ENCODE results near the gene KLHL35.
A peak's percentile ranks its signal among the peaks of the same experiment; 100 is the strongest.
"Not testable (repeated sequence)": the region's sequence is repeated elsewhere in the genome, so short reads cannot be mapped to it uniquely, and the experiment has no call there.

KLHL35 gene

DNA sequence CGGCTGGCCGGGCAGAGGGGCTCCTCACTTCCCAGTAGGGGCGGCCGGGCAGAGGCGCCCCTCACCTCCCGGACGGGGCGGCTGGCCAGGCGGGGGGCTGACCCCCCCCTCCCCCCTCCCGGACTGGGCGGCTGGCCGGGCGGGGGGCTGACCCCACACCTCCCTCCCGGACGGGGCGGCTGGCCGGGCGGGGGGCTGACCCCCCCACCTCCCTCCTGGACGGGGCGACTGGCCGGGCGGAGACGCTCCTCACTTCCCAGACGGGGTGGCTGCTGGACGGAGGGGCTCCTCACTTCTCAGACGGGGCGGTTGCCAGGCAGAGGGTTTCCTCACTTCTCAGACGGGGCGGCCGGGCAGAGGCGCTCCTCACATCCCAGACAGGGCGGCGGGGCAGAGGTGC lies 23.0 kb downstream of the KLHL35 start:
- H3K9me3 ChIP-seq (ENCODE audit: control insufficient read depth, low read depth, low read length); H3K27me3 ChIP-seq (ENCODE audit: control insufficient read depth, insufficient read depth, low read length); H3K4me1 ChIP-seq (ENCODE audit: control insufficient read depth, low read depth, low read length); H3K9ac ChIP-seq (ENCODE audit: low read length); H3K4me3 ChIP-seq (ENCODE audit: low read length); H3K27ac ChIP-seq (ENCODE audit: low read length): not testable (repeated sequence)
- peaks cover 34% of the 10 kb centered on the region for H3K36me3 ChIP-seq (ENCODE audit: control insufficient read depth, low read depth, low read length)

DNA sequence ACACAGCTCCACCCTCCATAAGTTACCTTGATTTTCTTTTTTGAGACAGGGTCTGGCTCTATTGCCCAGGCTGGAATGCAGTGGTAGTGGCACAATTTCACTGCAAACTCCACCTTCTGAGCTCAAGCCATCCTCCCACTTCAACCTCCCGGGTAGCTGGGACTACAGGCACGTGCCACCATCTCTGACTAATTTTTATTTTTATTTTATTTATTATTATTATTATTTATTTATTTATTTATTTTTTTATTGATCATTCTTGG lies 24.1 kb downstream of the KLHL35 start:
- Histone ChIP-seq H3K4me1 (ENCODE audit: control insufficient read depth, low read depth, low read length) (no peaks in the 10 kb centered on the region), H3K27me3 (ENCODE audit: control insufficient read depth, insufficient read depth, low read length) (no peaks in the 10 kb centered on the region), H3K4me3 (ENCODE audit: low read length) (no peak overlapping the region), H3K9ac (ENCODE audit: low read length) (no peak overlapping the region), H3K36me3 (ENCODE audit: control insufficient read depth, low read depth, low read length) (peaks cover 45% of the 10 kb centered on the region), H3K27ac (ENCODE audit: low read length) (no peak overlapping the region), H3K9me3 (ENCODE audit: control insufficient read depth, low read depth, low read length) (no peaks in the 10 kb centered on the region)

GRCh38 chr11:75406338-75406777 lies 26.6 kb downstream of the KLHL35 start:
- Histone ChIP-seq H3K27ac (ENCODE audit: low read length) (no peak overlapping the region), H3K4me3 (ENCODE audit: low read length) (no peak overlapping the region), H3K36me3 (ENCODE audit: control insufficient read depth, low read depth, low read length) (peaks cover 62% of the 10 kb centered on the region), H3K4me1 (ENCODE audit: control insufficient read depth, low read depth, low read length) (peaks cover 7% of the 10 kb centered on the region), H3K9ac (ENCODE audit: low read length) (no peak overlapping the region), H3K9me3 (ENCODE audit: control insufficient read depth, low read depth, low read length) (no peaks in the 10 kb centered on the region), H3K27me3 (ENCODE audit: control insufficient read depth, insufficient read depth, low read length) (no peaks in the 10 kb centered on the region)

- no peak overlapping the region for H3K9ac ChIP-seq (ENCODE audit: low read length)
- no peak overlapping the region for H3K27ac ChIP-seq (ENCODE audit: low read length)
These were observed 28.9 kb downstream of the KLHL35 start for GRCh38 chr11:75403983-75404658.

DNA sequence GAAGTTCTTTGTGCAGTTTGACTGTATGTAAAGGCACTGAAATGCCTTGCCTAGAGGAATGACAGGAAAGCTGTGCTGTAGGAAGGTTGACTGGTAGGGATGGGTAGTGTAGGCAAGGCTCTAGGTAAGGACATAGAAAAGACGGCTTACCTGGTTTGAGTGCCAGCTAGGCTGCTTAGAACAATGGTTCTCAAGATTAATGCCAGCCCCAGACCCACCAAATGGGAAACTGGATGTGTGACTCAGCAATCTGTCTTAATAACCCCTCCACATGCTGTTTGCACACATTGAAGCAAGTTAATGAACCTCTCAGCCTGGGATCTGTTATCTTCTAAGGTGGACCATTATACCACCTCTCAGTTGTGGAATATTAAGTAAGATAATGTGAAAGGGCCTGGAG lies 30.0 kb downstream of the KLHL35 start:
- Histone ChIP-seq H3K4me3 (ENCODE audit: low read length) (peak overlapping the region; percentile 94), H3K36me3 (ENCODE audit: control insufficient read depth, low read depth, low read length) (peaks cover 67% of the 10 kb centered on the region), H3K27ac (ENCODE audit: low read length) (no peak overlapping the region), H3K4me1 (ENCODE audit: control insufficient read depth, low read depth, low read length) (peaks cover 7% of the 10 kb centered on the region), H3K9ac (ENCODE audit: low read length) (no peak overlapping the region), H3K9me3 (ENCODE audit: control insufficient read depth, low read depth, low read length) (no peaks in the 10 kb centered on the region), H3K27me3 (ENCODE audit: control insufficient read depth, insufficient read depth, low read length) (no peaks in the 10 kb centered on the region)

More at GRCh38 chr11:75403983-75404658, 28.9 kb downstream of the KLHL35 start:
- Histone ChIP-seq H3K4me3 (ENCODE audit: low read length) (no peak overlapping the region), H3K36me3 (ENCODE audit: control insufficient read depth, low read depth, low read length) (peaks cover 67% of the 10 kb centered on the region), H3K4me1 (ENCODE audit: control insufficient read depth, low read depth, low read length) (peaks cover 7% of the 10 kb centered on the region), H3K9me3 (ENCODE audit: control insufficient read depth, low read depth, low read length) (no peaks in the 10 kb centered on the region), H3K27me3 (ENCODE audit: control insufficient read depth, insufficient read depth, low read length) (no peaks in the 10 kb centered on the region)

DNA sequence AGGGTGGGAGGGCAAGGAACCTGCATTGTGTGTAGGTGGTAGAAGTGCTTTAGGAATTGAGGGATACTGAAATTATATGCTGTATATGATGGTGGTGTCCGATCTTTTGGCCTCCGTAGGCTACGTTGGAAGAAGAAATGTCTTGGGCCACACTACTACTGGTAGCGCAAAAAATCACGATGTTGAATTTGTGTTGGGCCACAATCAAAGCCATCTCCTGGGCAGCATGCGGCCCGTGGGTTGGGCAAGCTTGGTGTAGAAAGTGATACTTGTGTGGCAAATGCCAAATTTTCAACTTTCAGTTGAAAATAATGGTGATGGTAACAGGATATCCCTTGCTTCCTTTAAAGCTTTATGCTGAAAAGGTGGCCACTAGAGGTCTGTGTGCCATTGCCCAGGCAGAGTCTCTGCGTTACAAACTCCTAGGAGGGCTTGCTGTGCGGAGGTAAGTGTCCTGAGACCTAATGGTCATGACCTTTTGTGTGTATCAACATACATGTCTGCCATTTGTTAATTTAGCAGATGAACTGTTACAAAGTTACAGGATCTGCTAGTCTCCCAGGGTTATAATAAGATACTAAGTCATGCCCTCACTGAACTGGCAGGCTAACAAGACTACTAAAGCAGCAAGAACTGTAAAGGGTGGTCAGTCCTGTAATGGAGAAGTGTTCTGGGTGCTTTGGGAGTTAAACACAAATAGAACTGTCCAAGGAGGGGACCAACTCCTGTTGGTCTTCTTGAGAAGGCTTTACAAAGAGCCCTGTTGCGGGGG lies 30.8 kb downstream of the KLHL35 start:
- no peaks in the 10 kb centered on the region for H3K9me3 ChIP-seq (ENCODE audit: control insufficient read depth, low read depth, low read length)
- H3K9ac ChIP-seq (ENCODE audit: low read length) = peak overlapping the region; percentile 8
- peaks cover 64% of the 10 kb centered on the region for H3K36me3 ChIP-seq (ENCODE audit: control insufficient read depth, low read depth, low read length)
- H3K4me1 ChIP-seq (ENCODE audit: control insufficient read depth, low read depth, low read length) = peaks cover 7% of the 10 kb centered on the region
- H3K27ac ChIP-seq (ENCODE audit: low read length) = no peak overlapping the region
- peak overlapping the region; percentile 94 for H3K4me3 ChIP-seq (ENCODE audit: low read length)
- no peaks in the 10 kb centered on the region for H3K27me3 ChIP-seq (ENCODE audit: control insufficient read depth, insufficient read depth, low read length)

DNA sequence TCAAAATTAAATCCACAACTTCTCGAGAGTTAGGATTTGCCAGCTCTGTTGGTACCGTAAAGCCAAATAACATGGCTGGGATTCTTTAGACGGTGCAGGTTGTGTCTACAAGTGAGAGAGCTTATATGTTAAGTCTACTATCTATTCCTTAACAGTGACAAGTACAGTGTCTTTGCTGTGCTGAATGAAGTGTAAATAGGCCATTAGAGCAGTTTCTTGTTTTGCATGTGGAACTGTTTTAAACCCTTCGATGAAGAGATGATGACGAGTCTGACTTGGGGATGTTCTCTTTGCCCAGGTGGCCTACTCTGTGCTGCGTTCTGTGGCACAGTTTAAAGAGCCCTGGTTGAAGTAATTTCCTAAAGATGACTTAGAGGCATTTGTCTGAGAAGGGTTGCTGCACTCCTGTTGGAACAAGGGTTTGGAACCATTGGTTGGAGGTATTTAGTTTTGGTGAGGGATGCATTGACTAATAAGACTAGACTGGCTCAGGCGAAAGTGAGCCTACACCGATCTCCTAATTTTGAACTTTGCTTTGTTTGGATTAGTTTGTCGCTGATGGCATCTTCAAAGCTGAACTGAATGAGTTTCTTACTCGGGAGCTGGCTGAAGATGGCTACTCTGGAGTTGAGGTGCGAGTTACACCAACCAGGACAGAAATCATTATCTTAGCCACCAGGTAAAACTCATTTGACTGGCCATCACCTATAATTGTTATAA lies 32.7 kb downstream of the KLHL35 start:
- peak overlapping the region; percentile 96 for H3K9ac ChIP-seq (ENCODE audit: low read length)
- peaks cover 45% of the 10 kb centered on the region for H3K36me3 ChIP-seq (ENCODE audit: control insufficient read depth, low read depth, low read length)
- peak overlapping the region; percentile 87 for H3K27ac ChIP-seq (ENCODE audit: low read length)
- H3K4me3 ChIP-seq (ENCODE audit: low read length) = peak overlapping the region; percentile 94
- H3K9me3 ChIP-seq (ENCODE audit: control insufficient read depth, low read depth, low read length) = no peaks in the 10 kb centered on the region
- H3K4me1 ChIP-seq (ENCODE audit: control insufficient read depth, low read depth, low read length) = peaks cover 7% of the 10 kb centered on the region
- no peaks in the 10 kb centered on the region for H3K27me3 ChIP-seq (ENCODE audit: control insufficient read depth, insufficient read depth, low read length)

DNA sequence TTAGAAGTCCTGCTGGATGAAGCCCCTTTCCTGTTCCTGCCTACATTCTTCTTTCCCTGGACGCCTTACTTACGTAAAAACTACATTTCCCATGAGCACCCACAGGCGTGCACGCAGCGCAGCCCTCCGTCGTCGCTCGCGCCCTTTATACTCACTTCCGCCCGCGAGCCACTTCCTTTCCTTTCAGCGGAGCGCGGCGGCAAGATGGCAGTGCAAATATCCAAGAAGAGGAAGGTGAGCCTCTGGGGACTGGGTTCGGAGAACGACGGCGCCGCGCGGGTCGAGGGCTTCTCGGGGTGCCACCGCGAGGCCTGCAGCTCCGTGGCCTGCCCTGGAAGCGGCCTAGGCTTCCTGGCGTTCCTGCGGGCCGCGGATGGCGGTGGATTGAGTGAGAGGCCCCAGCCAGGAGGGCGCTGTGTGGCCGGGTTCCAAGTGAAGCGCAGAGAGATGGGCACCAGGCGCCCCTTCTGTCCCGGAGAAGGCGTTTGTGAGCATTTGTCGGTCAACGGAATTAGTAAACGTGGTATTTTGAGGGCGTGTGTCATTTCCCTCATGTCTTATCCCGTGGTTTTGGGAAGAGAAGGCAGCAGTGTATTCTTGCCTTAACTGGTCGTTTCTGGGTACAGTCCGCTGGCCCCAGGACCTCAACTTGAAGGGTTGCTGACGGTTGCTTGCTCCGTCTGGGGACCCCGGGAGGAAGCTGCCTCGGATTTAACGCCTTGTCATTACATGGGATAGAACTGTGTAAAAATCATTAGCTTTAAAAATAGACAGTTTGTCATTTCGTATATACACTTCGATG lies 33.5 kb downstream of the KLHL35 start, which contains the start of gene RPS3:
Gene RPS3 (plus strand): TSS at position 175 of the 802 bp plus-strand sequence. CDS start 30 bp downstream, at position 205.
- Histone ChIP-seq H3K36me3 (ENCODE audit: control insufficient read depth, low read depth, low read length) (peaks cover 37% of the 10 kb centered on the region), H3K4me3 (ENCODE audit: low read length) (peak within 1 kb of the TSS; percentile 94), H3K9ac (ENCODE audit: low read length) (peak within 1 kb of the TSS; percentile 96), H3K4me1 (ENCODE audit: control insufficient read depth, low read depth, low read length) (peaks cover 7% of the 10 kb centered on the region), H3K27ac (ENCODE audit: low read length) (peak within 1 kb of the TSS; percentile 87), H3K27me3 (ENCODE audit: control insufficient read depth, insufficient read depth, low read length) (no peaks in the 10 kb centered on the region), H3K9me3 (ENCODE audit: control insufficient read depth, low read depth, low read length) (no peaks in the 10 kb centered on the region)

DNA sequence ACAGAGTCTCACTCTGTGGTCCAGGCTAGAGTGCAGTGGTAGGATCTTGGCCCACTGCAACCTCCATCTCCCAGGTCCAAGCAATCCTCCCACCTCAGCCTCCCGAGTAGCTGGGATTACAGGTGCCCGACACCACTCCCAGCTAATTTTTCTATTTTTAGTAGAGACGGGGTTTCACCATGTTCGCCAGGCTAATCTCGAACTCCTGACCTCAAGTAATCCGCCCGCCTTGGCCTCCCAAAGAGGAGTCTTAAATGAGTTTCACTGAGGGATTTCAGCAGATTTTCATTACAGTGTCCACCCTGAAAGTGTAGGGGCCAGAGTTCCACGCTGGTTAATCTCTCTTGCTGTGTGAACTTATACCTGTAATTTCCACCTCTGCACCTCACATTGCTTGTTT lies 34.1 kb downstream of the KLHL35 start:
- H3K4me3 ChIP-seq (ENCODE audit: low read length) = no peak overlapping the region

GRCh38 chr11:75394085-75394840 lies 38.7 kb downstream of the KLHL35 start:
- Histone ChIP-seq H3K36me3 (ENCODE audit: control insufficient read depth, low read depth, low read length) (no peaks in the 10 kb centered on the region), H3K4me3 (ENCODE audit: low read length) (no peak overlapping the region), H3K27me3 (ENCODE audit: control insufficient read depth, insufficient read depth, low read length) (no peaks in the 10 kb centered on the region), H3K9ac (ENCODE audit: low read length) (no peak overlapping the region), H3K27ac (ENCODE audit: low read length) (no peak overlapping the region), H3K4me1 (ENCODE audit: control insufficient read depth, low read depth, low read length) (no peaks in the 10 kb centered on the region), H3K9me3 (ENCODE audit: control insufficient read depth, low read depth, low read length) (no peaks in the 10 kb centered on the region)

More for the DNA sequence above, 34.1 kb downstream of the KLHL35 start:
- Histone ChIP-seq H3K27me3 (ENCODE audit: control insufficient read depth, insufficient read depth, low read length) (no peaks in the 10 kb centered on the region), H3K4me1 (ENCODE audit: control insufficient read depth, low read depth, low read length) (peaks cover 7% of the 10 kb centered on the region), H3K9me3 (ENCODE audit: control insufficient read depth, low read depth, low read length) (no peaks in the 10 kb centered on the region), H3K9ac (ENCODE audit: low read length) (no peak overlapping the region), H3K36me3 (ENCODE audit: control insufficient read depth, low read depth, low read length) (peaks cover 31% of the 10 kb centered on the region), H3K27ac (ENCODE audit: low read length) (no peak overlapping the region)

Data from iPS-18a (cell line).